SK-N-SH (cell line): ENCODE data around the gene PDE6B. TPM values are rescaled to one million over a fixed set of nuclear protein-coding genes. Genes with fewer than 3 reads are reported as not detected.

Experiments used
- CTCF ChIA-PET: fragments of 300-600, 350-600 bp; formaldehyde crosslinking; extraction: SDS; loops from one replicate; lab custom pipeline; 2021; lab: Yijun Ruan, JAX
- POLR2A ChIA-PET: fragments of 350-600 bp; sonication (Branson Sonifier 250); formaldehyde crosslinking; extraction: SDS; loops from one replicate; lab custom pipeline; 2020; ENCODE audit warnings: antibody characterized with exemption, inconsistent platforms; lab: Yijun Ruan, JAX
- DNase-seq: peaks from one replicate; pipeline ENCODE4 v3.0.0; 2012
- H2AFZ ChIP-seq: fragments of 200-600 bp; sonication (generic); 2 replicates; pipeline ENCODE4 v1.8.1; 2016; ENCODE audit warnings: antibody characterized with exemption, mild to moderate bottlenecking, low read depth
- H3F3A ChIP-seq: fragments of 200-600 bp; sonication (generic); replicated peaks from 2 replicates; pipeline ENCODE3; 2016; ENCODE audit warnings: antibody characterized with exemption, mild to moderate bottlenecking; ENCODE audit not compliant: insufficient read depth
- H3K27ac ChIP-seq, 2 experiments: fragments of 200-500 bp in 1 of 2; fragments of 200-600 bp in 1 of 2; sonication (Bioruptor generic) in 1 of 2; sonication (generic), shearing (Covaris generic) in 1 of 2; 2 replicates each; pipeline versions ENCODE4 v1.5.1 to v1.6.1; 2014 to 2016; ENCODE audit warnings: low read depth in 2 of 2, inconsistent platforms in 1 of 2, low read length in 1 of 2, mild to moderate bottlenecking in 1 of 2, mixed read lengths in 1 of 2
- H3K27me3 ChIP-seq: fragments of 200-600 bp; sonication (generic), shearing (Covaris generic); 2 replicates; pipeline ENCODE4 v1.6.1; 2016; ENCODE audit warnings: mixed run types; ENCODE audit not compliant: insufficient read depth
- H3K36me3 ChIP-seq, 2 experiments: fragments of 200-500 bp in 1 of 2; fragments of 200-600 bp in 1 of 2; sonication (Bioruptor generic) in 1 of 2; sonication (generic) in 1 of 2; replicated peaks in 1 of 2; 2 replicates each; pipeline versions ENCODE3 to v1.5.1; 2014 to 2016; ENCODE audit warnings: low read length in 1 of 2, mild to moderate bottlenecking in 1 of 2; ENCODE audit not compliant: insufficient read depth in 2 of 2, control insufficient read depth in 1 of 2
- H3K4me1 ChIP-seq, 2 experiments: fragments of 200-500 bp in 1 of 2; fragments of 200-600 bp in 1 of 2; sonication (Bioruptor generic) in 1 of 2; sonication (generic), shearing (Covaris generic) in 1 of 2; 2 replicates each; pipeline versions ENCODE4 v1.5.1 to v1.6.1; 2014 to 2016; ENCODE audit warnings: low read depth in 1 of 2, low read length in 1 of 2, mixed run types in 1 of 2; ENCODE audit not compliant: insufficient read depth in 2 of 2, control insufficient read depth in 1 of 2
- H3K4me2 ChIP-seq: fragments of 200-600 bp; sonication (generic), shearing (Covaris generic); 2 replicates; pipeline ENCODE4 v1.6.1; 2017; ENCODE audit warnings: mixed run types
- H3K4me3 ChIP-seq, 2 experiments: fragments of 200-500 bp in 1 of 2; fragments of 200-600 bp in 1 of 2; sonication (Bioruptor generic) in 1 of 2; sonication (generic), shearing (Covaris generic) in 1 of 2; 2 replicates each; pipeline versions ENCODE4 v1.5.1 to v1.8.1; 2014 to 2016; ENCODE audit warnings: low read depth in 2 of 2, inconsistent platforms in 1 of 2, low read length in 1 of 2, mild to moderate bottlenecking in 1 of 2, mixed read lengths in 1 of 2, moderate library complexity in 1 of 2
- H3K79me2 ChIP-seq: fragments of 200-600 bp; sonication (generic); 2 replicates; pipeline ENCODE4 v1.8.1; 2017; ENCODE audit warnings: mild to moderate bottlenecking; ENCODE audit not compliant: insufficient read depth
- H3K9ac ChIP-seq: fragments of 200-600 bp; sonication (generic); 2 replicates; pipeline ENCODE4 v1.6.1; 2017; ENCODE audit warnings: mixed run types
- H3K9me2 ChIP-seq: fragments of 200-600 bp; sonication (generic); 2 replicates; pipeline ENCODE4 v1.6.1; 2017; ENCODE audit warnings: mixed run types
- H3K9me3 ChIP-seq: fragments of 200-600 bp; sonication (generic); 2 replicates; pipeline ENCODE4 v1.6.1; 2017; ENCODE audit warnings: mixed run types, mild to moderate bottlenecking, moderate library complexity
- H4K20me1 ChIP-seq: fragments of 200-600 bp; sonication (generic); 2 replicates; pipeline ENCODE4 v1.6.1; 2017; ENCODE audit warnings: mild to moderate bottlenecking, mixed run types; ENCODE audit not compliant: insufficient read depth
- CHD2 ChIP-seq: fragments of 150-350 bp; IDR thresholded peaks from 2 replicates; pipeline ENCODE4 v1.6.1; 2018; ENCODE audit warnings: low read length; ENCODE audit not compliant: partially characterized antibody
- ELF1 ChIP-seq: IDR thresholded peaks from 2 replicates; pipeline ENCODE4 v1.4.0; 2012
- FOXM1 ChIP-seq: IDR thresholded peaks from 2 replicates; pipeline ENCODE4 v1.4.0; 2012; ENCODE audit warnings: low read depth, mild to moderate bottlenecking
- NFIC ChIP-seq: IDR thresholded peaks from 2 replicates; pipeline ENCODE4 v1.4.0; 2012; ENCODE audit warnings: borderline replicate concordance
- POLR2AphosphoS5 ChIP-seq: IDR thresholded peaks from 2 replicates; pipeline ENCODE4 v1.6.1; 2012; ENCODE audit warnings: low read depth, low read length
- RCOR1 ChIP-seq: fragments of 150-350 bp; IDR thresholded peaks from 2 replicates; pipeline ENCODE4 v1.6.1; 2017; ENCODE audit warnings: antibody characterized with exemption, low read length
- REST ChIP-seq: IDR thresholded peaks from 2 replicates; pipeline ENCODE4 v1.6.1; 2012; ENCODE audit warnings: mild to moderate bottlenecking, low read depth, low read length, moderate library complexity
- RFX5 ChIP-seq: IDR thresholded peaks from 2 replicates; pipeline ENCODE4 v1.6.1; 2012; ENCODE audit warnings: mild to moderate bottlenecking, improper control_type of control experiment, low read length
- TCF12 ChIP-seq: IDR thresholded peaks from 2 replicates; pipeline ENCODE4 v1.4.0; 2012
- USF2 ChIP-seq: fragments of 150-350 bp; IDR thresholded peaks from 2 replicates; pipeline ENCODE4 v1.6.1; 2017; ENCODE audit warnings: antibody characterized with exemption, low read length, low read depth, borderline replicate concordance
- YY1 ChIP-seq: IDR thresholded peaks from 2 replicates; pipeline ENCODE4 v1.4.0; 2012; ENCODE audit warnings: low read depth, mild to moderate bottlenecking
- WGBS: methylation state at CpG from one replicate; pipeline ENCODE4 v1.1.6; 2017; ENCODE audit warnings: low lambda C conversion rate; 5-methylcytosine and 5-hydroxymethylcytosine counted together
- polyA plus RNA-seq, 3 experiments: library from polyadenylated mRNA; depleted of rRNA; stranded (reverse); fragments of >200 nt; gene quantifications; 2 replicates each; pipeline ENCODE4 v1.2.3, GENCODE V29; 2012
- TF ChIP-seq, protein P1 (sequence below): IDR thresholded peaks from 2 replicates; pipeline ENCODE4 v1.4.0; 2012; ENCODE audit warnings: low read depth, borderline replicate concordance
- TF ChIP-seq, protein P2 (sequence below): fragments of 200-600 bp; sonication (generic); IDR thresholded peaks from 2 replicates; pipeline ENCODE4 v1.6.1; 2017; ENCODE audit warnings: antibody characterized with exemption, mild to moderate bottlenecking, moderate library complexity
- TF ChIP-seq, protein P3 (sequence below): IDR thresholded peaks from 2 replicates; pipeline ENCODE4 v1.4.0; 2012; ENCODE audit warnings: low read depth, borderline replicate concordance
- TF ChIP-seq, protein P4 (sequence below): IDR thresholded peaks from 2 replicates; pipeline ENCODE4; 2012

Gene PDE6B
- polyA plus RNA-seq, 1 of the 3 experiments (the other 2 are of a cell fraction): 1.2 TPM

- Histone ChIP-seq H3K36me3 (no peaks in the 10 kb centered on the region), H3K4me1 (peaks cover 0 to 12% of the 10 kb centered on the region in 2 experiments; a peak in 1 of 4 replicates), H3K27ac (no peak overlapping the region), H3K27me3 (no peaks in the 10 kb centered on the region), H4K20me1 (no peaks in the 10 kb centered on the region), H3F3A (no peaks in the 10 kb centered on the region), H3K9ac (no peak overlapping the region), H3K79me2 (no peaks in the 10 kb centered on the region), H3K9me2 (no peaks in the 10 kb centered on the region), H2AFZ (no peak overlapping the region), H3K4me3 (no peak overlapping the region; a peak in 1 of 4 replicates), H3K9me3 (no peaks in the 10 kb centered on the region)
- ChIA-PET CTCF (interaction anchor here (1.0 kb wide), 1 partner anchor 27 kb away, joined by 3 read pairs; no protein-coding TSS in a partner anchor), POLR2A (interaction anchor here (0.7 kb wide), 1 partner anchor 54 kb away, joined by 3 read pairs; no protein-coding TSS in a partner anchor)
- DNase-seq: no peak
- 30% methylated on average over 10 of the region's 23 CpGs for WGBS
- TF ChIP-seq ELF1 (no peak), REST (no peak), RFX5 (no peak), TCF12 (no peak)
- TF ChIP-seq, protein P1, sequence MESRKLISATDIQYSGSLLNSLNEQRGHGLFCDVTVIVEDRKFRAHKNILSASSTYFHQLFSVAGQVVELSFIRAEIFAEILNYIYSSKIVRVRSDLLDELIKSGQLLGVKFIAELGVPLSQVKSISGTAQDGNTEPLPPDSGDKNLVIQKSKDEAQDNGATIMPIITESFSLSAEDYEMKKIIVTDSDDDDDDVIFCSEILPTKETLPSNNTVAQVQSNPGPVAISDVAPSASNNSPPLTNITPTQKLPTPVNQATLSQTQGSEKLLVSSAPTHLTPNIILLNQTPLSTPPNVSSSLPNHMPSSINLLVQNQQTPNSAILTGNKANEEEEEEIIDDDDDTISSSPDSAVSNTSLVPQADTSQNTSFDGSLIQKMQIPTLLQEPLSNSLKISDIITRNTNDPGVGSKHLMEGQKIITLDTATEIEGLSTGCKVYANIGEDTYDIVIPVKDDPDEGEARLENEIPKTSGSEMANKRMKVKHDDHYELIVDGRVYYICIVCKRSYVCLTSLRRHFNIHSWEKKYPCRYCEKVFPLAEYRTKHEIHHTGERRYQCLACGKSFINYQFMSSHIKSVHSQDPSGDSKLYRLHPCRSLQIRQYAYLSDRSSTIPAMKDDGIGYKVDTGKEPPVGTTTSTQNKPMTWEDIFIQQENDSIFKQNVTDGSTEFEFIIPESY: no peak
- TF ChIP-seq, all 33 proteins: peak for 0
- no peak overlapping the region for H3K4me2 ChIP-seq
Measured at GRCh38 chr4:657338-657833, 32.0 kb downstream of the PDE6B start.

GRCh38 chr4:657834-658667 is 32.7 kb downstream of the PDE6B start:
- H3K36me3 ChIP-seq: no peaks in the 10 kb centered on the region
- no peak overlapping the region for H3K9ac ChIP-seq
- H3K4me3 ChIP-seq: no peak overlapping the region
- DNase-seq: no peak
- H3K4me1 ChIP-seq: peaks cover 0 to 14% of the 10 kb centered on the region in 2 experiments; a peak in 1 of 4 replicates
- H3K9me3 ChIP-seq: no peaks in the 10 kb centered on the region
- H3K79me2 ChIP-seq: no peaks in the 10 kb centered on the region
- no peaks in the 10 kb centered on the region for H3K27me3 ChIP-seq
- H2AFZ ChIP-seq: no peak overlapping the region
- H3K4me2 ChIP-seq: no peak overlapping the region
- H4K20me1 ChIP-seq: no peaks in the 10 kb centered on the region
- H3K27ac ChIP-seq: no peak overlapping the region; a peak in 1 of 4 replicates
- H3F3A ChIP-seq: no peaks in the 10 kb centered on the region
- ChIA-PET POLR2A (no interaction called here), CTCF (interaction anchor here (1.0 to 1.1 kb wide), 2 partner anchors 16 to 26 kb away, joined by 3 read pairs; partner anchors contain the start of gene ATP5ME)
- WGBS: 45% methylated on average over 5 of the region's 27 CpGs
- H3K9me2 ChIP-seq: no peaks in the 10 kb centered on the region
- TF ChIP-seq, protein P2, sequence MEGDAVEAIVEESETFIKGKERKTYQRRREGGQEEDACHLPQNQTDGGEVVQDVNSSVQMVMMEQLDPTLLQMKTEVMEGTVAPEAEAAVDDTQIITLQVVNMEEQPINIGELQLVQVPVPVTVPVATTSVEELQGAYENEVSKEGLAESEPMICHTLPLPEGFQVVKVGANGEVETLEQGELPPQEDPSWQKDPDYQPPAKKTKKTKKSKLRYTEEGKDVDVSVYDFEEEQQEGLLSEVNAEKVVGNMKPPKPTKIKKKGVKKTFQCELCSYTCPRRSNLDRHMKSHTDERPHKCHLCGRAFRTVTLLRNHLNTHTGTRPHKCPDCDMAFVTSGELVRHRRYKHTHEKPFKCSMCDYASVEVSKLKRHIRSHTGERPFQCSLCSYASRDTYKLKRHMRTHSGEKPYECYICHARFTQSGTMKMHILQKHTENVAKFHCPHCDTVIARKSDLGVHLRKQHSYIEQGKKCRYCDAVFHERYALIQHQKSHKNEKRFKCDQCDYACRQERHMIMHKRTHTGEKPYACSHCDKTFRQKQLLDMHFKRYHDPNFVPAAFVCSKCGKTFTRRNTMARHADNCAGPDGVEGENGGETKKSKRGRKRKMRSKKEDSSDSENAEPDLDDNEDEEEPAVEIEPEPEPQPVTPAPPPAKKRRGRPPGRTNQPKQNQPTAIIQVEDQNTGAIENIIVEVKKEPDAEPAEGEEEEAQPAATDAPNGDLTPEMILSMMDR: no peak
- TF ChIP-seq POLR2AphosphoS5 (no peak), RCOR1 (no peak), TCF12 (no peak), USF2 (no peak), FOXM1 (no peak), CHD2 (no peak), YY1 (no peak), NFIC (no peak)
- TF ChIP-seq, protein P3, sequence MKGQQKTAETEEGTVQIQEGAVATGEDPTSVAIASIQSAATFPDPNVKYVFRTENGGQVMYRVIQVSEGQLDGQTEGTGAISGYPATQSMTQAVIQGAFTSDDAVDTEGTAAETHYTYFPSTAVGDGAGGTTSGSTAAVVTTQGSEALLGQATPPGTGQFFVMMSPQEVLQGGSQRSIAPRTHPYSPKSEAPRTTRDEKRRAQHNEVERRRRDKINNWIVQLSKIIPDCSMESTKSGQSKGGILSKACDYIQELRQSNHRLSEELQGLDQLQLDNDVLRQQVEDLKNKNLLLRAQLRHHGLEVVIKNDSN: no peak
- TF ChIP-seq, protein P4, sequence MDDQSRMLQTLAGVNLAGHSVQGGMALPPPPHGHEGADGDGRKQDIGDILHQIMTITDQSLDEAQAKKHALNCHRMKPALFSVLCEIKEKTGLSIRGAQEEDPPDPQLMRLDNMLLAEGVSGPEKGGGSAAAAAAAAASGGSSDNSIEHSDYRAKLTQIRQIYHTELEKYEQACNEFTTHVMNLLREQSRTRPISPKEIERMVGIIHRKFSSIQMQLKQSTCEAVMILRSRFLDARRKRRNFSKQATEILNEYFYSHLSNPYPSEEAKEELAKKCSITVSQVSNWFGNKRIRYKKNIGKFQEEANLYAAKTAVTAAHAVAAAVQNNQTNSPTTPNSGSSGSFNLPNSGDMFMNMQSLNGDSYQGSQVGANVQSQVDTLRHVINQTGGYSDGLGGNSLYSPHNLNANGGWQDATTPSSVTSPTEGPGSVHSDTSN: no peak
